HT1080 (cell line): ENCODE measurements around the gene C15orf61. TPM values are rescaled to one million over a fixed set of nuclear protein-coding genes. Genes with fewer than 3 reads are reported as not detected.

Experiments used
- DNase-seq: peaks from one replicate; pipeline ENCODE4 v3.0.0-alpha.2; 2015; ENCODE audit warnings: low read depth
- polyA plus RNA-seq, 2 experiments: library from polyadenylated mRNA; depleted of rRNA; stranded (reverse); fragments of >200 nt; gene quantifications; 2 replicates each; pipeline ENCODE4 v1.2.3, GENCODE V29; 2015
- total RNA-seq: library from RNA; depleted of rRNA; stranded (reverse); fragments of >200 nt; shearing (Covaris generic); gene quantifications from 2 replicates; pipeline ENCODE4 v1.2.3, GENCODE V29; 2014; rRNA removed

The C15orf61 gene
- 5.4 and 11.9 TPM in 2 replicates for total RNA-seq
- polyA plus RNA-seq (2015; cell fraction: cytosol; rRNA removed): 6.7 and 7.2 TPM in 2 replicates
- 5.2 and 7.2 TPM in 2 replicates for polyA plus RNA-seq (2015; cell fraction: nucleus; rRNA removed)

DNA sequence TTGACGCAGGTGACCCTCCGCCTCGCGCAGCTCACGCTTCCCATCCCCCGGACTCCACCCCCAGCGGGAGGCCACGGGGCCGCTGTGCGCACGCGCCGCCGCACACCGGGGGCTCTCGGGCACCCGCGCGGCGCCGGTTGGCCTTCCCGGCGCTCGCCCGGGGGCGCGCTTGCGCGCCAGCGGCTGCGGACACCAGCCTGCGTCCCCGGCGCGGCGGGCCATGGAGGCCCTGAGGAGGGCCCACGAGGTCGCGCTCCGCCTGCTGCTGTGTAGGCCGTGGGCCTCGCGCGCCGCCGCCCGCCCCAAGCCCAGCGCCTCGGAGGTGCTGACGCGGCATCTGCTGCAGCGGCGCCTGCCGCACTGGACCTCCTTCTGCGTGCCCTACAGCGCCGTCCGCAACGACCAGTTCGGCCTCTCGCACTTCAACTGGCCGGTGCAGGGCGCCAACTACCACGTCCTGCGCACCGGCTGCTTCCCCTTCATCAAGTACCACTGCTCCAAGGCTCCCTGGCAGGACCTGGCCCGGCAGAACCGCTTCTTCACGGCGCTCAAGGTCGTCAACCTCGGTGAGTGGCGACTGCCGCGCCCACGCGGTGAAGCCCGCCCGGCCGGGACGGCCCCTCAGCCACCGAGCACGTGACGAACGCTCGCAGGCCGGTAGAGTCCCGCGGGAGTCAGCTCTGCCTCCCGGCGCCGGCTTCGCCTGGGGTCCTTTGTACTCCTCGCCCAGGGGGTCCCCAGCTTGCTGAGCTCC, at the start of gene C15orf61:
C15orf61 (plus strand) TSS at position 103 of the 754 bp plus-strand sequence; CDS start at position 221, 118 bp downstream.
- peak; percentile 72 for DNase-seq

DNA sequence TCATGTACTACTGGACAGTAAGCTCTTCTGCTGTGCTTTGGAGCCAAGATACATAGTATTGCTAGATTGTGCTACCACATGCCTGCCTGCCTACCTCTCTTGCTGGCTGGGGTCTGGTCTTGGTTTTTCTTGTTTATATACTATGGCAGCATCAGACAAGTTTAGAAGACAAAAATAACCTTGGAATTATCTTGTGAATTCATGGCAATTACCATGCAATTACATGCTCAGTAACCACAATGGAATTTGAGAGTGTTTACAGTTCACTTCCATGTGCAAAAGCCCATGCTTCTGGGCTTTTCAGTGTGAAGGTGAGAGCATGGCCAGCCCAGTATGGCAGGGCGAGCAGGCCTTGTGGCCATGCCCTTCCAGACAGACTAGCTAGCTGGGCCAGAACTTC, 48.0 kb upstream of the C15orf61 start:
- DNase-seq: no peak

DNA sequence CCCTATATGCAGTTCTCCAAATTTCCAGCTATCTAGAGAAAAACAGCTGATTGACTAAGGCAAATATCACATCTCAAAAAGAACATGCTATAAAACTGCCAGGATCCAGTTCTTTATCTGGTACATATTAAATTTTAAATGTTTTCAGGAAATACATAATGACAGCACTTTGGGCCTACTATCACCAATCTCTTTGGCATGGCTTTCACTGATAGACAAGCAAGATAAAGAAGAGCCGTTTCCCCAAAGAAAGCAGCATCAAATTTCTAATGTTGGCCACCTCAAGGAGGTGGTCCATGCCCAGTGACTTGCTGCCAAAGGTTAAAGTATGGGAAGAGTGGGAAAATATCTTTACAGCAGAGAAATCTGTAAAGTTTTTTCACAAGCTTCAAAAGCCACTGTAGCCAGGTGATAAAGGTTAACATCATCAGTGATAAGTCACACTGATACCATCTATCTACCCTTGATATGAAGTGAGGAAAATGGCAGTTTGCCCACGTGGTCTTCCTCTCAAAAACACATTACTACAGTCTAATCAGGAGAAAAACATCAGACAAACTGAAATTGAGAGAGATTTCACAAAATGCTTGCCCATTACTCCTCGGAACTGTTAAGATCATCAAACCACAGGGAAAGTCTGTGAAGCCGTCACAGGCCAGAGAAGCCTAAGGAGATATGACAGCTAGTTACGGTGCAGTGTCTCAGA, 46.4 kb upstream of the C15orf61 start:
- no peak for DNase-seq

DNA sequence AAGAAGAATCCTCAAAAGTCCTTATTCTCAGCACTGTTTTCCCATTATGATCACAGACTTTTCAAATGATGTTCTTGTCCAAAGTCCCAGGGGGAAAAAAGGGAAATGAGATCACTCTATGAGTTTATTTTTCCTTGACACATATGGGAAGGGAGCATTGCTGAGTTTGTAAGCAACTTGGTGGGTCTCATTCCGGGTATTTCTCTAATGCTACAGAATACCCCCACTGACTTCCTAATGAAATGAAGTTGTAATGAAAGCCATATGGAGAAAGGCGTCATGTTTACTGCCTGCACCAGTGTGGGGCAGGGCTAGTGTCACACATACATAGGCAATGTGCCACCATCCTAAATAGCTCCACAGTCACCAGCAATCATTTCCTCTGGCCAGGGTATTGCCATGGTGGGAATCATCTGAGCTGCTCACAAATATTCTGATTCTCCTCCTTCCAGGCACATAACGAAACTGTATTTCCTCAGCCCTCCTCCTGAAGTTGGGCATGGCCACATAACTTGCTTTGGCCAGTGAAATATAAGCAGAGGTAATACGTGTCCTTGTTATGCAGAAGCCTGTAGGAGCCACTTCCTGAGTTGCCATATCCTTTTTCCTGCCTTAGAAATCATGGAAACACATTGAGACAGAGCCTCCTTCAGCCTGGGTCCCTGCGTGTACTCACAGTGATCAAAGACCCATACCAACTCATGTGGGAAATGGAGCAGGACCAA, 41.0 kb upstream of the C15orf61 start:
- no peak for DNase-seq

DNA sequence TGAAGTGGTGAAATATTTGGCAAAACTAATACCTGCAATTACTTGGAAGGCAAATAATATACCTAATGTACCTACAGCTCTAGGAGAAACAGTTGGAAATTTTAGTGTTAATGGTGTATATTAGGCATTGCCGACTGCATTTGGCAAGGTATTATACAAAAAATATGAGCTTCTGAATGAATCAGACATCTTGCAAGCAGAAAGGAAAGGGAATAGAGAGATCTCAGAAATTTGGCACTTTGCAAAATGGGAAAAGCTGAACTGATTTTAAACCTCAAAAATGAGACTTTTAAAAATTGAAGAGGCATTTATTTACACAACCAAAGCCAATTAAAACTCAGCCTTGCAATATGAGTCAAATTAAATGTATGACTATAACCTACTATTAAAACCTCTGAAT, 40.2 kb upstream of the C15orf61 start:
- DNase-seq: no peak

DNA sequence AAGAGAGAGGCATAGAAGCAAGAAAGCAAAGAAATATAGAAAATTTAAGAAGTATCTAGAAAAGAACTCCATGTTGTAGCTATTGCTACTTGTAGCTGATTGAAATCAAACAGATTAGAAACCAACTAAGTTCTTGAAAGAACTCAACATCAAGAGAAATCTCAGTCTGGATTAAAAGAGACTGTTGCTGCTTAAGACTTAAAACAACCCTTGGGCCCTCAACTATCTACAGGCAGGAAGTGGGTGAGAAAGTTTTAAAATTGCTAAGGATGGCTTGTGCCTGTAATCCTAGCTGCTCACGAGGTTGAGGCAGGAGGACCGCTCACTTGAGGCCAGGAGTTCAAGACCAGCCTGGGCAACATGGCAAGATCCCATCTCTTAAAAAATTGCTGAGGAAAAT, 39.3 kb upstream of the C15orf61 start:
- DNase-seq: no peak

DNA sequence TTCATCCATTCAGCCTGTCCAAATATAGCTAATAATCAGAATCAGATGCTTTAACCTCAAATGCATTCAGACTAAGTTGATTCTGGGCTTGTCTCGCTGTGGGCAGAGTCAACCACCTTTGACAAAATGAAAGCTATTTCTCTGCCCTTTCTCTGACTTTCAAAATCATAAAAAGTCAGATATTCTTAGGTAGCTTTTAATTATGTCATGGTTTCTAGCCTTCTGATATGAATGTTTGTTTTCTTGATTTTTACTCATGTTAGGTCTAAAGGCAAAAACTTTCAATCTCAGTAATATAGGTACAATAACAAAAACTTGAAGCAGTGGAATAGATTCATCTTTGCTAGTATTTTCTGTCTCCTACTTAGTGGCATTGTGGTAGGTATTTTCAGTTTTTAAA, 25.3 kb upstream of the C15orf61 start:
- DNase-seq: no peak

DNA sequence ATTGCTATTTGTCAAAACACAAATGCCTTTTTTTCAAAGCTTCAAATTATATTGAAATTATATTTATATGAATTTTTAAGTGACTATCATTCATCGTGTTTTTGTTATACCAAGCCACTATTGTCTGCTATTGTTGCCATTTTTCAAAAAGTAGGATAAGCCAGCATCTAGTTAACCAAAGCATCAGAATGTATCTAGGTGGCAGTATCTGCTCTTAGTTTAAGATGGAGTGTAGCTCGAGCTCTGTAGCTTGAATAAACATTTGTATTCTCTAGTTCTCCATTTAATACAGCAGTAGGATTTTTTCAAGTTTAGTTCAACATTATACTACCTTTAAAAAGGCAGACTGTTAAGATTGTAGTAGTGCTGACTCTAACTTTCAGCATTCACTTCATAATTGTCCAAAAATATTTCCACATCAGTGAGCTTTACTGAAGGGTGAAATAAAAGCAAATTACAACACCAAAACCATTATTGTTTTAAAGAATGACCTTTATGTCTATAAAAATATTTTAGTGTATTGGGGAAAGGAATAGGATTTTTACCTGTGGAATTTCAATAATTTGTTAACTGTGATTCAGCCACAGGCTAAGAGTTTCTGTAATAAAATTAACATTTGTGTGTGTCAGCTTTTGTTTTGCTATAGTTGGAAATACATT, 19.6 kb upstream of the C15orf61 start:
- DNase-seq: no peak

DNA sequence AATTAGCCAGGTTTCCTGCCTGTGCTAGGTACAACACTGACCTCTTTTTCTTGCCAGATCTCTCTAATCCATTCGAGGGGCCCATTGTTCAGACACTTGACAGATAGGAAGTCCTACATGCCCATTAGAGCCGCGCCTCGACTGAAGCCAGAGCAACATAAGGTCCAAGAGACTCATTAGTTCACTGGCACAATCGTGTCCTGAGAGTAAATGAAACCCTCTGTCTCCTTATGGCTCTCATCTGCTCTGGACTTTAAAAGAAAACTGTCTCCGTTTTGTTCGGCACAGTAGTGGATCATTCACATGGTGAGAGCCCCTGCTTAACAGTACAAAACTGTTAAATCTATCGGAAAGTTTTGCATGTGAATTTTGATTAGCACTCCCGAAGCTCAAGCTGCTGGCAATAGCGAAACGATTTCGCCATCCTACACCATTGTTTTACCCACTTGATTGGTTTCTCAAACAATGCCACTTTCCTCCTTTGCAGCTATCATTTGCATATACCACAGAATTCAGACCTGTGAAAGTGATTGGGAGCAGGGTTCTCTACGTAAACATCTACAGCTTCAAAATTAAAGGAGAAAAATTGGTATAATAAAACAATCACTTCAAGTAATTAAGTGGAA, 19.0 kb upstream of the C15orf61 start:
- DNase-seq: no peak

DNA sequence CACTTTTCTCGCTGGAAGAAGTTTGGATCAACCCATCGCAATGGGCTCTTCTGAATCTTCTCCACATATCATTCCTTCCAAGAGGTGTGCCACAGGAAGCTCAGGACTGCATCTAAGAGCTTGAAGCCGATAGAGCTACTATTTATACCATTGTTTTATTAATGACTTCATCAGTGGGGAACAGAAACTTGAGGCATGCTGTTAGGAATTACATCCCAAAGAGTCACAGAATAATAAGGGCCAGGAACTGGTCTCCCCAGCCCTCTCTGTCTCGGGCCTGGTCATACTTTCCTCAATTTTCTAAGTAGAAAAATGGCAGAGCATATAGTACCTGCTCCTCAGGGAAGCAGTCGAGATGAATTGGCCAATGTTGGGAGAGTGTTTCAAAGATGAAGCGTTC, 16.9 kb upstream of the C15orf61 start:
- no peak for DNase-seq

DNA sequence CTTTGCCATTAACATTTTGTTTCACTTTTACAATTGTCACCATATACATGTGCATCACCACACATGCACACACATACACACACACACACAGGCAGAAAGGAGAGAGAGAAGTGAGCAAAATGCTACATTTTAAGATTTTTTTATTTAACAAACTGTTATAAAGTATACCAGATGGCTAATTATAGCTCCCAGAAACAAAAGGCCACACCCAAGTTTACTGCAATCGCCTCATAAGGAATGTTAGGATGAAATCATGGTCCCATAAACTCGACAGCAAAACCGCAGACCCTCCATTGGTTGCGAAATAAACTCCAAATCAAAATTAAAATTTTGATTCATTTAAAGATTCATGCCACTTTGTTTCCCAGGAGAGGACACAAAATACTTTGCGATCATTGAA, 16.1 kb upstream of the C15orf61 start:
- DNase-seq: no peak

DNA sequence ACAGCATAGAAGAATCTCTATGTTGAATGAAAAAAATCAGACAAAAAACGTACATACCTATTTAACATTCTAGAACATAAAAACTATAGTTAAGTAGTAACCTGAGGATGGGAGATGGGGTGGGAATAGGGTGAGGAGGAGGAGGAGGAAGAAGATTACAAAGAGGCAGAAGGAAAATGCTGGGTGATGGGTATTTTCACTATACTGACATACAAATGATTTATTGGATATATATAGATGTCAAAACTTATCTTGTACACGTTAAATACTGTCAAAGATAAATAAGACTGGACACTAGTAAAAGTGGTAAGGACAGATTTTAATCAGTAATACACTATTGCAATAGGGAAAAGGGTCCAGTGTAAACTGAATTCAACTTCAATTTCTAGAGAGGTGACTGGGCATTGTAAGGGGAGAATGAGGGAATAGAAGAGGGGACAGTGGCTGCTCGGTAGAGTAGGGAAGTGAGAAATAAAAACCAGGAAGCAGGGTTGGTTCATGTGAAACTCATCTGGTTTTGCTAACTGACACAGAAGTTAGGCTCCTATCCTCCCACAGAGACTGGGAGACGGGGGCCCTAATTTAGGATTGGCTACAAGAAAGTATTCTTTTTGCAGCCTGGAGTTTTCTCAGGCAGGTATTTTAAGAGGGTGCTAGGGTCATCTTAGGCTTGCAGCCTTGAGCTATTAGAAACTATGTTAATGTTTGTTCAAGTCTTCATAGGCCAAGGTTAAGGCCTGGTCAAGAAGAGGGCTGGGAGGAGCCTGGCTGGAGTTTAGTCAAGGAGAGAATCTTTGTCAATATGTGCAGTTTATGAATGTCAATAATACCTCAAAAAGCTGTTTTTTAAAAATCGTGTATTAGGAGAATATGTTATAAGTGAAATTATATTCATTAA, 15.0 kb upstream of the C15orf61 start:
- DNase-seq: no peak

DNA sequence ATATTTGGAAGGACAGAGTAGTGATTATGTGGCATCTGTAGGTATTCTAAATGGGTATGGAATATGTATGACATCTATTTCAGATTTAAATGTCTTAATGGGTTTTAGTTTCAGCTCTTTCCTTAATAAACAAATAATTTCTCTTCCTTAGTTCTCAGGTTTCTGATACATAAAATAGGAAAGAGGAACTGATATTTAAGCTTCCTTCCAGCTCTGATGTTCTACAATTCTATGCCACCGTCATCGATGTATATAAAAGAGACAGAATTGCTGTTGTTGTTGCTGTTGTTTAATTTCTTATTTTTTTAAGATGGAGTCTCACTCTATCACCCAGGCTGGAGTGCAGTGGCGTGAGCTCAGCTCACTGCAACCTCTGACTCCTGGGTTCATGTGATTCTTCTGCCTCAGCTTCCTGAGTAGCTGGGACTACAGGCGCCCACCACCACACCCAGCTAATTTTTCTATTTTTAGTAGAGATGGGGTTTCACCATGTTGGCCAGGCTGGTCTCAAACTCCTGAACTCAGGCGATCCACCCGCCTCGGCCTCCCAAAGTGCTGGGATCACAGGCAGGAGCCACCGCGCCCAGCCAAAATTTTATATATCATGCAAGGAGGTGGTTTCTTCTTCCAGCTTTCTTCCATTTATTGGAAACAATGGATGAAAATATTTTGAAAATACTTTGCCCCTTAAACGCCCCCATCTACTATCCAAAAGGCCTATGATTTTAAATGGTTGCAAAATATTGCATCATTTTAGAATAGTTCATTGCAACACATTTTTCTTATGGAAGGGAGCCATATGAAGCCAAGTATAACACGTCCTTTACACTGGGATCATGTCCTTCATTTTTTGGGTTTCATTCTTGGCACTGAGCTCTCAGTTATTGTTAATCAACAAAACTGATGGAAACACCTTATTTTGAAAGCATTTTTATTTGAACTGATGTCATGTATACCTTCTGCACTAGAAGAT, 13.9 kb upstream of the C15orf61 start:
- DNase-seq: no peak

DNA sequence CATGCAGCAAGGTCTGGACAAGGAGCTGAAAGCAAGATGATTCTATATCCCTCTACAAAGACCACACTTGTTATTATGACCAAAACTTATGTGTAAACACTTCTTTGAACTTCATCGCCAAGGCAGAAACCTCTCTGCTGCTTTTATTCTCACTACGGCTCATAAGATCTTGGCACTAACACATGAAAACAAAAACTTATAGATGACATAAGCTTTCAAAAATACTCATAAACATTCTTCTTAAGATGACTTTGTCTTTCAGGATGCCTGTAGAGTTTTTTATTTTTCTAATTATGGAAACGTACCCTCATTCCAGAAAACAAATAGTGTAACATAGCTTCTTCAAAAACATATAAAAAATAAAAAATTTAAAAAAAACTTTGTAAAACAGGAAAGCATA, 12.5 kb upstream of the C15orf61 start:
- no peak for DNase-seq

DNA sequence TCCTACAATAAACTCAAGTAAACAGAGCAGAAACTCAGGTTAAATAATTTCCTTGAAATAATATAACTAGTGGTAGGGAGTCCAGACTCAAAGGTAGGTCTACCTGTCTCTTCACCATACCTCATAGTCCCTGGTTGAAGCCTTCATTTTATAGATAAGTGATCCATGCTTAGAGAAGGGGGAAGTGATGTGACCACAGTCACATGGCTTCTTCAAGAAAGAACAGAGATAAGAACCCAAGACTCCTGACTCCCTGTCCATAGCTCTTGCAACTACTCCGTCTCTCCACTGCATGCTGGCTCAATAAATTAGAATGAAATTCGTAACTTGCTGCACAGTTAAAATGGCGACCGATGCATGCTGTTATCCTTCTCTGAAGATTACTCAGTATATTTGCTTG, 11.0 kb upstream of the C15orf61 start:
- no peak for DNase-seq

DNA sequence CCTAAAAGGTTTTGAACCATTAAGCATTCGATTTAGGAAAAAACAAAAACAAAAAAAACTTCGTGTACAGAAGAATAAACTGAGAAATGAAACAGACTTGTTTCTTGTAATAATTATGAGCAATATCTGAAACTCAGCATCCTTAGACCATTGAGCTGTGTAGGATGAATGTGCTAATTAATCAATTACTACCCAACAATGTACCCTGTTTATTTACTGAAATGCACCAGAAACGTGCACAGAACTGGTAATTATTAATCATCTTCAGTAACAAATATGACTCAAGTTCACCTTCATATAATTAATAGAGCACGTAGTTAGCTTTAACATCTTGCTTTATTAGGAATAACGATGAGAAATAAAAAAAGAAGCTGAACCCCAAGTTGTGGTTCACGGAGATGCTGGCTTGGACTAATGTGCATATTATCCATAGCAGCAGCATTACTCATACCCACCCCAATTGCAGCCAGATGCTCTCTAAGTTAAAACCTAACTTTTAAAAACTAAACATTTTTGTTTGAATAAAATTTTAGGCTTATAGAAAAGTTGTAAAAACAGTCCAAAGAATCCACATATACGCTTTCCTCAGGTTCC, 10.2 kb upstream of the C15orf61 start:
- DNase-seq: no peak

DNA sequence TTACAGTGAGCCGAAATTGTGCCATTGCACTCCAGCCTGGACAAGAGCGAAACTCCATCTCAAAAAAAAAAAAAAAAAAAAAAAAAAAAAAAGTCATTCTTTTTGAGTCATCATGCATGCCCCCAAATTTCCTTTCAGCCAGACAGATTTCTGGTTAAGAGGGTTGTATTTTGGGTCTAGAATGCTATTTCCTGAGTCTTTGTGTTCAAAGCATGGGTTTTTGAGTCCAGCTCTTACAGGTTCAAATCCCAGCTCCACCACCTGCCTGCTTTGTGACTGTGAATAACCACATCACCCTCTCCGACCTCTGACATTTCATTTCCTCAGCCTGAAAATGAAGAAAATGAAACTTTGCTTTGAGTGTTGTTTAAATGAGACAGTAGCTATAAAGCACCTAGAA, 9.3 kb upstream of the C15orf61 start:
- no peak for DNase-seq

DNA sequence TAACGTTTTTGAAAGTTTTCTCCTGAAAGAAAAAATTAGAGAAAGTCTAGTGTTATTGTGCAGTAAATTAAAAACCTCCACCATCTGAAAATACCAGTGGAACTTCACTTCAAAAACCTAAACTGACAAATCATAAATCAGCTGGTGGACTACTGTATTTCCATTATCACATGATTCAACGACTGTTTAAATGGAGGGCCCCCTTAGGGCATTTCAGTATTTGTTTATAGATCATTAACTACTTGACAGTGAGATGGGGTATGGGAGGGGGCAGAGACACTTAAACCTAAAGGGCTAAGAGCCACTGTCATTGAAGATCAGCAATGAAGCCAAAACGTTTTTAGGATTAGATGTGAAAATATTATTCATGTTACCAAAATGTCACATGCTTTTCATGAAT, 8.8 kb upstream of the C15orf61 start:
- DNase-seq: no peak
